ENCODE results near the gene CA10.

DNA sequence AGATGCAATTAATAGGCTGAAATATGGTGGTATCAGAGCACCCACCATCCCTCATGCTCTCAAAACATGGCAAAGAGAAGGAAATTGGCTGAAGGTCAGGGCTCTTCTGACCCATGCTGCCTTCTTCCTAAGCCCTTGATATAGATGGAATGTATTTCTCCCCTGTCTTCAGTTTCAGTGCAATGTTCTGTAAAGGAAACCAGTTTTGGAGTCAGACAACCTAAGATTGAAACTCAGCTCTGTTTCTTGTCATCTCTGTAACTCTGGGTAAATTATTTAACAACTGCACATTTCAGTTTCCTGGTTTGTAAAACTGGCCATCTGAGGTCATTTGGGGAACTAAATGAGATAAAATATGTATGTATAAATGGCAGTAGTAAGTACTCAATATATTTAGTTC is 243.9 kb downstream of the CA10 start:
- TF ChIP-seq, protein P1, sequence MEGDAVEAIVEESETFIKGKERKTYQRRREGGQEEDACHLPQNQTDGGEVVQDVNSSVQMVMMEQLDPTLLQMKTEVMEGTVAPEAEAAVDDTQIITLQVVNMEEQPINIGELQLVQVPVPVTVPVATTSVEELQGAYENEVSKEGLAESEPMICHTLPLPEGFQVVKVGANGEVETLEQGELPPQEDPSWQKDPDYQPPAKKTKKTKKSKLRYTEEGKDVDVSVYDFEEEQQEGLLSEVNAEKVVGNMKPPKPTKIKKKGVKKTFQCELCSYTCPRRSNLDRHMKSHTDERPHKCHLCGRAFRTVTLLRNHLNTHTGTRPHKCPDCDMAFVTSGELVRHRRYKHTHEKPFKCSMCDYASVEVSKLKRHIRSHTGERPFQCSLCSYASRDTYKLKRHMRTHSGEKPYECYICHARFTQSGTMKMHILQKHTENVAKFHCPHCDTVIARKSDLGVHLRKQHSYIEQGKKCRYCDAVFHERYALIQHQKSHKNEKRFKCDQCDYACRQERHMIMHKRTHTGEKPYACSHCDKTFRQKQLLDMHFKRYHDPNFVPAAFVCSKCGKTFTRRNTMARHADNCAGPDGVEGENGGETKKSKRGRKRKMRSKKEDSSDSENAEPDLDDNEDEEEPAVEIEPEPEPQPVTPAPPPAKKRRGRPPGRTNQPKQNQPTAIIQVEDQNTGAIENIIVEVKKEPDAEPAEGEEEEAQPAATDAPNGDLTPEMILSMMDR (optimal IDR thresholded peaks at IDR 0.05 in 1 of 3, IDR thresholded peaks at IDR 0.05 in 1 of 3, conservative IDR thresholded peaks at IDR 0.05 in 1 of 3; ENCODE audit: extremely low read depth in 1 of 3, insufficient read depth in 2 of 3, low read length in 3 of 3), result no peak
- TF ChIP-seq EZH2 (IDR thresholded peaks at IDR 0.05; ENCODE audit: low read length), result no peak

All from keratinocyte (primary cell).